GM12874 (cell line): Measurements from ENCODE around the gene PRR30.

Source experiments
- TF ChIP-seq, protein P1 (sequence below): IDR thresholded peaks from 2 replicates; pipeline ENCODE4 v1.5.1; 2011; ENCODE audit warnings: low read depth, mild to moderate bottlenecking, control low read depth, low read length, moderate library complexity; ENCODE audit not compliant: insufficient read depth

PRR30 gene

DNA sequence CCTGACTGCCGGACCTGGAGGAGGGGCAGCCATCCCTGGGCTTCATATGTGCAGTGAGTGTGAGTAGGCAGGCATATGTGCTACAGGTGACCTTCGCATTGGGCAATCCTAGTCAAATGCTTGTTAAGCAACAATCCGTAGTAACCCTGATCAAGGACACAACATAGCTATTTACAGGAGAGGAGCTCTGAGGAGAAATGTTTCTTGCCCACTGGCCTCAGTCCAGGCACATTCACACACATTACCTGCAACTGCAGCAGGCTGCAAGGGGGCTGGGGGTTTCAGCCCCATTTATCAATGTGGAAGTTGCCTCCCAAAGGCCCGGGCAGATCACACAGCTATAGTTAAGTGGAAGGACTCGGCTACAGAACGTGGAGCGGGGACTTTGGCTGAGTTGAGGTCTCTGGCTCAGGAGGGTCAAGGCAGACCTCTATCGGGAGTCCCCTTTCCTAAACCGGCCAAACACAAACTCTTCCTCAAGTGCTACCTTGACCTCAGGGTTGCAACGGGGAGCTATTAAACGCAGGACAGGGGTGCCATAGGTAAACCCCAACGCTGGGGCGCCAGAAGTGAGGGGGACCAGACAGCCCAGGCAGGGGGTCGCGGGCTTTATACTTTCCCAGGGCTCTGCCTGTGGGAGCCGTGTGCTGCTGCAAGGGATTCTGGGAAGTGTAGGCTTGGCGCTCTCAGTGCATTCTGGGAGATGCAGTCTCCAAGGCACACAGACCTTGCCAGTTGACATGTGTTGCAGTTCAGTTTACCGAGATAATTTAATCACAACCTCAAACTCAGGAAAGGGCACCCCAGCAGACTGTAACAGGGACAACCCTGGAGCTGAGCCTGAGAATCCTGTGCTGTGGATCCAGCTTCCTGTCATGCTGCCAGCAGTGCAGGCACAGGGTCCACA lies 43.2 kb downstream of the PRR30 start:
- TF ChIP-seq, protein P1, sequence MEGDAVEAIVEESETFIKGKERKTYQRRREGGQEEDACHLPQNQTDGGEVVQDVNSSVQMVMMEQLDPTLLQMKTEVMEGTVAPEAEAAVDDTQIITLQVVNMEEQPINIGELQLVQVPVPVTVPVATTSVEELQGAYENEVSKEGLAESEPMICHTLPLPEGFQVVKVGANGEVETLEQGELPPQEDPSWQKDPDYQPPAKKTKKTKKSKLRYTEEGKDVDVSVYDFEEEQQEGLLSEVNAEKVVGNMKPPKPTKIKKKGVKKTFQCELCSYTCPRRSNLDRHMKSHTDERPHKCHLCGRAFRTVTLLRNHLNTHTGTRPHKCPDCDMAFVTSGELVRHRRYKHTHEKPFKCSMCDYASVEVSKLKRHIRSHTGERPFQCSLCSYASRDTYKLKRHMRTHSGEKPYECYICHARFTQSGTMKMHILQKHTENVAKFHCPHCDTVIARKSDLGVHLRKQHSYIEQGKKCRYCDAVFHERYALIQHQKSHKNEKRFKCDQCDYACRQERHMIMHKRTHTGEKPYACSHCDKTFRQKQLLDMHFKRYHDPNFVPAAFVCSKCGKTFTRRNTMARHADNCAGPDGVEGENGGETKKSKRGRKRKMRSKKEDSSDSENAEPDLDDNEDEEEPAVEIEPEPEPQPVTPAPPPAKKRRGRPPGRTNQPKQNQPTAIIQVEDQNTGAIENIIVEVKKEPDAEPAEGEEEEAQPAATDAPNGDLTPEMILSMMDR, result no peak

DNA sequence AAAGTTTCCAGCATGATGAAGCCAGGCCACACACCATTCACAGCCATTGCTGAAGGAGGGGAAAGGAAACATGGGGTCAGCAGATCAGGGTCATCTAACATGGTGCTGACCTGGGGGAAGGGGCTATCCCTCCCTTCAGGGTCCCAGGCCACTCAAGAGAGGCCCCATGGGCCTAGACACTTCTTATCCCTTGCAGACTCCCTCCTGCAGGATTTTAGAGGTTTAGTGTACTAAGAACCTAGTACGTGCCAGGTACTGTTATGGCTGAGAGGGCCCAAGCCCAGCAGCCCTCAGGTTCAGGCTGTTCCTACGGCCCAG lies 43.8 kb downstream of the PRR30 start:
- TF ChIP-seq, protein P1, result no peak

DNA sequence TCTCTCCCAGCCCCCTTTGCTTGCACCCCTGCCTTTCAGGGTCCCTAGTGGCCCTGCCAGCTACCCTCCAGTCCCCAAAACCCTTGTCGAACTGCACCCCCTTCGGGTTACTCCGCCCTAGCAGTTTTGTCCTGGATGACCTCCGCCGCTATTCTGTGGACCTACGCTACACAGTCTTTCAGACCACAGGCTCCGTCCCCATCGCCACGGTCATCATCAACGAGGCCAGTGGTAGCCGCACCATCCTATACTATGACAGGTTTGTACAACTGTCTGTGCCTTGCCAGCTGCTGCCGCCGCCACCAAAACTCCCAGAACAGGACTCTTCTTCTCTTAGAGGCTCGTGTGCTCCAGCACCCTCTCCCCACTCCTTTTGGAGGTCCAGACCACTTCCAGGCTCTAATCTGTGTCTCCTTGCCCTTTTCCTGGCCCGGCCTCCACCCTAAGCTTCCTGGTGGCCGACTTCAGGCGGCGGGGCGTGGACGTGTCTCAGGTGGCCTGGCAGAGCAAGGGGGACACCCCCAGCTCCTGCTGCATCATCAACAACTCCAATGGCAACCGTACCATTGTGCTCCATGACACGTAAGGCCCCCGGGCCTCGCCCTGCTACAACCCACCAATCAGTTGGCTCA lies 44.7 kb downstream of the PRR30 start:
- TF ChIP-seq, protein P1, result no peak

DNA sequence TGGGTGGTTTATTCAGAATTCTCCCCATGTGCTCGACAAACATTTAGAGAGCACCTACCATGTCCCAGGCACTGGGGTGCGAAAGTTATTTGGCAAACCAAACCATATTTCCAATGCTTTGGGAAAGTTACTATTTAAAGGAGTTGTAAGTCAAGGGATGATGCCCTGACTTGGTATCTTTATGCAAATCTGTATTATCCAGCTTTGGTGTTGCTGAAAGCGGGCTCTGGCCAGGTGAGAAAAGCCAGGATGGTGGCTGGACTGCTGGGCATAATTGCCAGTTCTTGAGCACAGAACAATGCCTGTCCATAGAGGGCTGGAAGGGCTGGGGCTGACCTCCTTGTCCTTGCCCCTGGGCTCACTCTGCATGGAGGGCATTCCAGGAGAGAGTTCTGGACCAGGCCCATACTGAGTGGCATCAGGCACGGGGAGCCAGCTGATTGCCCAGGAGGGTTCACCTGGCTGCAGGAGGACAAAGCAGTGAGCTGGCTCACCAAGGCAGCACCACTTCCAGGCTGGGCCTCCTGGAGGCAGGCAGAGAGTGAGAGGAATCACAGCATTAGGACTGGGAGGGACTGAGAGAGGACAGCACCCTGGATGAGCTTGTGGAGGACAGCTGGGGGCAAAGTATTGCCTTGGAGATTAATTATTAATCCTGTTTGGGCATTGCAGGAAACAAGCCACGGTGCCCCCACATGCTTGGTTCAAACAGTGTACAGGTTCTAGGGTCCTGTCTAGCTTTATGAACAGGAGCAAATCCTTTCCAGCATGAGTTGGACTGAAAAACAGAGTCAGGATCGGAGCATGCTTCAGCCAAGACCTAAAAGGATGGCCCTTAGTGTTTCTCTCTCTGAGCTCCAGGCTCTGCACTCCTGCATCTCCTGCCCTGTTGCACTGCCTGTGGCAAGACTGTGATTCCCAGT lies 45.5 kb downstream of the PRR30 start:
- TF ChIP-seq, protein P1, result no peak

DNA sequence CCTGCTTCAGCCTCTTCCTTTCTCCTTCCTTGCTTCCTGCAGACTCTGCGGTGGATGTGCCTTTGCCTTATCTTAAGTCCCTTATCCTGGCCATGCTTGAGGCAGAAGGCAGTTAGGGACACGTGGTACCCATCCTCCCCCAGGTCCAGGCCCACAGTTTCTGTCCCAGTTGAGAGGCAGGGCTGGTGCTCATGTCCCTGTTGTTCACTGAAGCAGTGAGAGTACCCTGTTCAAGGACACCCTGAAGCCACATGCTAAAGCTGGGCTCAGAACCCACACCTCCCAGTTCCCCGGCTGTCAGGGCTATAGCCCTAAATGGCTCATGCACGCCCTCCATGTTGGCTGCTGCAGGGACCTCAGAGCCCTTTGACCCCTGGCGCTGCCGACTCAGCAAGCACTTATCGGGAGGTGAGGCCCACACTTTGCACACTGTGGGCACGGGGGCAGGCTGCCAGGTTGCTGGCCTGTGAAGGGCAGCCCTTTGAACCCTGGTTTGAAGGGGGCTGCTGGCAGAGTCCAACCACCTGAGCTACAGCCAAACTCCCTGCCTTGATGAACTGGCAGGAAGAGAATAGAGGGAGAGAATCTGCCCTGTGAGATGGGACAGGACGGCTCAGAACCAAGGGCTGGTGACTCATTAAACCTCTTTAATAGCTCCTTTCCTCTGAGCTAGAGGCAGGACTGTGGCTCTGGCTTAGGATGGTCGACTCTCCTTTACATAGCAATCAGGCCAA lies 46.3 kb downstream of the PRR30 start:
- TF ChIP-seq, protein P1, result no peak

DNA sequence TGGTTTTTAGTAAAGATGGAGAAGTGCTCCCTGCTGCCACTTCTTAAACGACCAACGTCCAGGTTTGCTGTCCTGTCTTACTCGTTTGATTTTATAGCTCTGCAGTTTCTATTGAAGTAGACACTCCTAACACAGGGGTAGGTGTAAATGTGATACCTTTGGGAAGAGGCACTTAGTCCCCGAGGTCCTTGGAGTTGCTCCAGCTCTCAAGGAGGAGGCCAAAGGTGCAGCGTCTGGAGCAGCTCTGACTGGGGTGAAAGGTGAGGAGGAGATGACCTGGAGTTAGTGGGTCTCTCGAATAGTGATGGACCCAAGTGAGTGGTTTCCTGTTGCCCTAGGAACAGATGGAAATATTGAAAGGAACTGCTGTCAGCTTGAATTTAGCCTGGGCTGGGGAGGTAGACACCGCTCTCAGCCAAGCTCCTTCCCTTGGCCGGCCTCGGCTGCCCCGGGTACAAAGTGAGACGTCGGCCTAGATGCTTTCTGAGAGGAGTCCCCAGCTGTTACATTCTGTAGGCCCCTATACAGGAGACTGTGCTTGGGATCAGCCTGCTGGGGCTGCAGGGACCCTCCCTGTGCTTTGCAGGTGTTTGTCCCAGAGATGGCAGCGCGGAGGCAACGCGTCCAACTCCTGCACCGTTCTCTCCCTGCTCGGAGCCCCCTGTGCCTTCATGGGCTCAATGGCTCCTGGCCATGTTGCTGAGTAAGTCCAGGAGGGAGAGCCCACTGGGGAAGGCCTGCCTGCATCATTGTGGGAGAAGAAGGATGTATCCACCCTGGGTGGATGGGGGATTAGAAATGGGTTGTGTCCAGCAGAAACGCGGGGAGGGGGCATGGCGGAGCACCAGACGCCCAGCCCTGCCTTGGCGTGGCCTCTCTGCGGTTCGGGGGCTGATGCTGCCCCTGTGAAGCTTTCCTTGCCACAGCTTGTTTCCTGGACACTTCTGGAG lies 47.2 kb downstream of the PRR30 start:
- TF ChIP-seq, protein P1, result no peak
